Endothelial cell of umbilical vein (primary cell): ENCODE results near the gene EMP3. TPM values are rescaled to one million over a fixed set of nuclear protein-coding genes. Genes with fewer than 3 reads are reported as not detected.

Experiments
- BruUV-seq: library from RNA; stranded (reverse); fragments of 400-500 nt; replicated peaks from 2 replicates; lab custom pipeline; 2021; lab: Mats Ljungman, UMichigan
- CTCF ChIA-PET: fragments of 300-600, 350-600 bp; sonication (Branson Sonifier 250); formaldehyde crosslinking; loops from one replicate; lab custom pipeline; 2021; ENCODE audit warnings: antibody characterized with exemption, inconsistent platforms; lab: Charles Lee
- POLR2A ChIA-PET: fragments of 300-600, 350-600 bp; sonication (Branson Sonifier 250); formaldehyde crosslinking; loops from one replicate; lab custom pipeline; 2021; ENCODE audit warnings: antibody characterized with exemption, inconsistent platforms; lab: Charles Lee
- DNase-seq: peaks from one replicate; pipeline ENCODE4 v3.0.0-alpha.2; 2011; ENCODE audit warnings: low read depth, low spot score
- FAIRE-seq: peaks from 2 replicates; lab custom pipeline; 2011; peaks lifted over from hg19 to GRCh38; lab: Jason Lieb, UNC
- H2AFZ ChIP-seq: 2 replicates; pipeline ENCODE4 v1.6.0; 2012; ENCODE audit warnings: low read depth, low read length, control low read depth, inconsistent platforms
- H3K27ac ChIP-seq: 2 replicates; pipeline ENCODE4 v1.5.1; 2011; ENCODE audit warnings: low read depth, mild to moderate bottlenecking, control low read depth, low read length, moderate library complexity; ENCODE audit not compliant: insufficient read depth
- H3K27me3 ChIP-seq, 2 experiments: 2 replicates each; pipeline versions ENCODE4 v1.6.0 to v1.6.1; 2011; ENCODE audit warnings: low read length in 2 of 2, mixed read lengths in 1 of 2; ENCODE audit not compliant: control insufficient read depth in 2 of 2, insufficient read depth in 2 of 2
- H3K36me3 ChIP-seq, 2 experiments: 2 replicates in 1 of 2; 3 replicates in 1 of 2; pipeline ENCODE4 v1.5.1; 2011; ENCODE audit warnings: low read length in 2 of 2, mild to moderate bottlenecking in 1 of 2, moderate library complexity in 1 of 2; ENCODE audit not compliant: control insufficient read depth in 2 of 2, insufficient read depth in 2 of 2; ENCODE audit errors: extremely low read depth in 1 of 2
- H3K4me1 ChIP-seq: 3 replicates; pipeline ENCODE4 v1.5.1; 2011; ENCODE audit warnings: mild to moderate bottlenecking, low read length; ENCODE audit not compliant: control insufficient read depth, insufficient read depth; ENCODE audit errors: extremely low read depth
- H3K4me2 ChIP-seq: 2 replicates; pipeline ENCODE4 v1.6.1; 2011; ENCODE audit warnings: low read length, control low read depth, mixed read lengths; ENCODE audit not compliant: insufficient read depth
- H3K4me3 ChIP-seq, 3 experiments: fragments of 200-600 bp in 1 of 3; sonication (generic), shearing (Covaris generic) in 1 of 3; replicated peaks in 1 of 3; 2 replicates each; pipeline ENCODE4 v1.5.1; 2011 to 2016; ENCODE audit warnings: control low read depth in 3 of 3, low read length in 3 of 3, mild to moderate bottlenecking in 2 of 3, inconsistent platforms in 1 of 3, low read depth in 1 of 3, moderate library complexity in 1 of 3; ENCODE audit not compliant: insufficient read depth in 1 of 3
- H3K79me2 ChIP-seq: 2 replicates; pipeline ENCODE4 v1.6.0; 2012; ENCODE audit warnings: low read length, inconsistent platforms; ENCODE audit not compliant: control insufficient read depth, insufficient read depth
- H3K9ac ChIP-seq: replicated peaks from 2 replicates; pipeline ENCODE3; 2011; ENCODE audit warnings: low read length, control low read depth; ENCODE audit not compliant: insufficient read depth; ENCODE audit errors: extremely low read depth
- H3K9me1 ChIP-seq: replicated peaks from 3 replicates; pipeline ENCODE4 v1.6.0; 2011; ENCODE audit warnings: mild to moderate bottlenecking, low read length; ENCODE audit not compliant: control insufficient read depth, insufficient read depth; ENCODE audit errors: extremely low read depth
- H3K9me3 ChIP-seq: replicated peaks from 2 replicates; pipeline ENCODE4 v1.5.1; 2012; ENCODE audit warnings: low read length, inconsistent platforms; ENCODE audit not compliant: control insufficient read depth, insufficient read depth
- H4K20me1 ChIP-seq: replicated peaks from 2 replicates; pipeline ENCODE3; 2011; ENCODE audit warnings: mild to moderate bottlenecking, low read length; ENCODE audit not compliant: control insufficient read depth, insufficient read depth; ENCODE audit errors: extremely low read depth
- CTCF ChIP-seq, 2 donors: IDR thresholded peaks; 1 replicate in 1 of 2; 2 replicates in 1 of 2; pipeline ENCODE4 v1.5.1; 2011; ENCODE audit warnings: low read length in 2 of 2, mild to moderate bottlenecking in 2 of 2, moderate library complexity in 2 of 2, control low read depth in 1 of 2, inconsistent platforms in 1 of 2, low read depth in 1 of 2; ENCODE audit not compliant: insufficient read depth in 1 of 2; ENCODE audit errors: extremely low read depth in 1 of 2
- EZH2 ChIP-seq: IDR thresholded peaks from 2 replicates; pipeline ENCODE4 v1.6.1; 2012; ENCODE audit warnings: borderline replicate concordance, low read depth, mild to moderate bottlenecking, moderate library complexity, low read length, inconsistent platforms; ENCODE audit not compliant: severe bottlenecking
- FOS ChIP-seq: IDR thresholded peaks from 2 replicates; pipeline ENCODE4 v1.6.1; 2011; ENCODE audit warnings: mild to moderate bottlenecking, low read length, moderate library complexity, borderline replicate concordance; ENCODE audit not compliant: insufficient read depth
- GATA2 ChIP-seq: IDR thresholded peaks from 2 replicates; pipeline ENCODE4 v1.7.0; 2011; ENCODE audit warnings: low read depth, mild to moderate bottlenecking, moderate library complexity, mixed read lengths, low read length; ENCODE audit not compliant: insufficient read length, insufficient read depth
- JUN ChIP-seq: IDR thresholded peaks from 2 replicates; pipeline ENCODE4 v1.6.1; 2011; ENCODE audit warnings: borderline replicate concordance, low read depth; ENCODE audit not compliant: insufficient read length, insufficient read depth
- MAX ChIP-seq: IDR thresholded peaks from 2 replicates; pipeline ENCODE4 v1.6.1; 2011; ENCODE audit not compliant: insufficient read depth, insufficient read length
- MYC ChIP-seq: IDR thresholded peaks from one replicate; pipeline ENCODE4 v1.6.1; 2011; ENCODE audit warnings: mild to moderate bottlenecking, low read depth, low read length
- POLR2A ChIP-seq: IDR thresholded peaks from 2 replicates; pipeline ENCODE4 v1.6.1; 2012; ENCODE audit warnings: low read depth, mild to moderate bottlenecking, control low read depth, low read length
- POLR2AphosphoS5 ChIP-seq: IDR thresholded peaks from 2 replicates; pipeline ENCODE4 v1.6.1; 2012; ENCODE audit warnings: low read depth, mild to moderate bottlenecking, control low read depth, low read length, moderate library complexity; ENCODE audit not compliant: insufficient read depth
- dilution Hi-C: fragments of 300-500 bp; cut with MboI; formaldehyde crosslinking; loops from one replicate; pipeline ENCODE4 v1.15.0; 2019; ENCODE audit warnings: low sequenced_read_pairs; ENCODE audit not compliant: extremely low pct_ligation_motif_present
- intact Hi-C: fragments of 100-400 bp; cut with micrococcal nuclease; formaldehyde crosslinking; loops from one replicate; pipeline ENCODE4 v1.10.0; 2022
- polyA plus RNA-seq, 4 experiments: library from polyadenylated mRNA; depleted of rRNA in 3 of 4; stranded (reverse) in 3 of 4; unstranded in 1 of 4; fragments of >200 nt; gene quantifications; 2 replicates each; pipeline versions ENCODE4 v1.2.1 to v1.2.3, GENCODE V29; 2011 to 2012; ENCODE audit warnings: missing spikeins in 1 of 4
- total RNA-seq: library from RNA; stranded (reverse); gene quantifications from 2 replicates; pipeline ENCODE4 v1.2.3, GENCODE V29; 2021

EMP3 gene
- total and polyA plus RNA-seq, 2 donors (not counting 3 experiments of a cell fraction or from before 2014, with no cell fraction given) = 127 to 406 TPM

GRCh38 chr19:48378194-48378570 is 52.8 kb downstream of the EMP3 start:
- Histone ChIP-seq H4K20me1 (no peaks in the 10 kb centered on the region), H3K4me2 (no peak overlapping the region), H3K79me2 (no peaks in the 10 kb centered on the region), H3K4me1 (no peaks in the 10 kb centered on the region), H3K27me3 (no peaks in the 10 kb centered on the region), H2AFZ (no peak overlapping the region), H3K36me3 (peaks cover 5 to 6% of the 10 kb centered on the region in 2 experiments), H3K9me3 (no peaks in the 10 kb centered on the region), H3K9me1 (no peaks in the 10 kb centered on the region), H3K4me3 (no peak overlapping the region), H3K9ac (no peak overlapping the region), H3K27ac (no peak overlapping the region)
- dilution Hi-C loops (no loop called here), intact Hi-C loops (no loop called here)
- ChIA-PET CTCF (interaction anchor here (2.7 kb wide), 1 partner anchor 13 kb away, joined by 12 read pairs; the partner anchor contains the start of gene KDELR1), POLR2A (interaction anchor here (0.6 kb wide), 1 partner anchor 42 kb away, joined by 3 read pairs; no protein-coding TSS in a partner anchor)
- DNase-seq (no peak), FAIRE-seq (no peak)
- BruUV-seq = no TSS peak
- no peak for TF ChIP-seq MYC
- TF ChIP-seq POLR2A = no peak
- no peak for TF ChIP-seq EZH2
- no peak for TF ChIP-seq CTCF (IDR thresholded peaks at IDR 0.05; ENCODE audit: extremely low read depth in 1 of 2, insufficient read depth in 1 of 2, low read depth in 1 of 2, low read length in 2 of 2)
- no peak for TF ChIP-seq POLR2AphosphoS5
- TF ChIP-seq GATA2 = no peak
- TF ChIP-seq MAX = no peak
- TF ChIP-seq FOS = no peak
- TF ChIP-seq JUN = no peak
